Trophoblast cell (in vitro differentiated cells and primary cell): ENCODE data around the gene CSMD2.
A peak's percentile ranks its signal among the peaks of the same experiment; 100 is the strongest.

Source experiments
- DNase-seq, 2 donors: peaks; one replicate each; pipeline ENCODE4 v3.0.0-alpha.2; 2016
- H2AFZ ChIP-seq: 2 replicates; pipeline ENCODE4 v1.6.1; 2013; ENCODE audit warnings: low read length, moderate library complexity, mild to moderate bottlenecking; ENCODE audit not compliant: insufficient read depth, poor library complexity
- H2AK5ac ChIP-seq: 2 replicates; pipeline ENCODE4 v1.6.1; 2013; ENCODE audit warnings: mild to moderate bottlenecking, low read length
- H2BK120ac ChIP-seq: 2 replicates; pipeline ENCODE4 v1.6.1; 2013; ENCODE audit warnings: low read length, mild to moderate bottlenecking, moderate library complexity; ENCODE audit not compliant: insufficient read depth, poor library complexity
- H2BK12ac ChIP-seq: 2 replicates; pipeline ENCODE4 v1.6.1; 2013; ENCODE audit warnings: mild to moderate bottlenecking, low read length, moderate library complexity
- H2BK5ac ChIP-seq: 2 replicates; pipeline ENCODE4 v1.6.1; 2013; ENCODE audit warnings: low read length, low read depth, moderate library complexity, mild to moderate bottlenecking; ENCODE audit not compliant: poor library complexity
- H3K14ac ChIP-seq: 2 replicates; pipeline ENCODE4 v1.6.1; 2013; ENCODE audit warnings: mild to moderate bottlenecking, low read length
- H3K18ac ChIP-seq: 2 replicates; pipeline ENCODE4 v1.6.1; 2013; ENCODE audit warnings: mild to moderate bottlenecking, low read length
- H3K23ac ChIP-seq: 2 replicates; pipeline ENCODE4 v1.6.1; 2013; ENCODE audit warnings: low read length
- H3K27ac ChIP-seq: 2 replicates; pipeline ENCODE4 v1.5.1; 2013; ENCODE audit warnings: low read depth, mild to moderate bottlenecking, inconsistent platforms, low read length, moderate library complexity
- H3K27me3 ChIP-seq: 2 replicates; pipeline ENCODE4 v1.6.1; 2013; ENCODE audit warnings: inconsistent platforms, mild to moderate bottlenecking, low read length, moderate library complexity; ENCODE audit not compliant: insufficient read depth
- H3K36me3 ChIP-seq, 2 experiments: 1 replicate in 1 of 2; 2 replicates in 1 of 2; pipeline ENCODE4 v1.6.1; 2013; ENCODE audit warnings: low read length in 2 of 2, mild to moderate bottlenecking in 2 of 2, moderate library complexity in 1 of 2; ENCODE audit not compliant: insufficient read depth in 2 of 2, control insufficient read depth in 1 of 2
- H3K4ac ChIP-seq: 2 replicates; pipeline ENCODE4 v1.6.1; 2013; ENCODE audit warnings: low read depth, mild to moderate bottlenecking, low read length, moderate library complexity
- H3K4me1 ChIP-seq, 2 experiments: 1 replicate in 1 of 2; 2 replicates in 1 of 2; pipeline ENCODE4 v1.6.1; 2013; ENCODE audit warnings: low read length in 2 of 2, mild to moderate bottlenecking in 2 of 2, moderate library complexity in 1 of 2; ENCODE audit not compliant: insufficient read depth in 2 of 2, control insufficient read depth in 1 of 2
- H3K4me2 ChIP-seq: 2 replicates; pipeline ENCODE4 v1.6.1; 2013; ENCODE audit warnings: inconsistent platforms, mild to moderate bottlenecking, low read length, moderate library complexity
- H3K4me3 ChIP-seq: 2 replicates; pipeline ENCODE4 v1.5.1; 2013; ENCODE audit warnings: mild to moderate bottlenecking, low read depth, low read length, inconsistent platforms
- H3K79me1 ChIP-seq: one replicate; pipeline ENCODE4 v1.6.1; 2013; ENCODE audit warnings: low read length
- H3K79me2 ChIP-seq: 2 replicates; pipeline ENCODE4 v1.6.1; 2013; ENCODE audit warnings: low read length, mild to moderate bottlenecking; ENCODE audit not compliant: control insufficient read depth, insufficient read depth, poor library complexity
- H3K9ac ChIP-seq: 2 replicates; pipeline ENCODE4 v1.6.1; 2013; ENCODE audit warnings: mild to moderate bottlenecking, low read length
- H3K9me3 ChIP-seq: 2 replicates; pipeline ENCODE4 v1.6.1; 2013; ENCODE audit warnings: low read depth, mild to moderate bottlenecking, control low read depth, inconsistent platforms, low read length; ENCODE audit not compliant: insufficient read depth
- H4K12ac ChIP-seq: 2 replicates; pipeline ENCODE4 v1.6.1; 2013; ENCODE audit warnings: low read depth, mild to moderate bottlenecking, low read length, moderate library complexity
- H4K8ac ChIP-seq: 2 replicates; pipeline ENCODE4 v1.6.1; 2013; ENCODE audit warnings: low read depth, mild to moderate bottlenecking, low read length, moderate library complexity
- H4K91ac ChIP-seq: one replicate; pipeline ENCODE4 v1.6.1; 2013; ENCODE audit warnings: low read depth, mild to moderate bottlenecking, low read length, moderate library complexity
- WGBS: extraction: QIAGEN DNeasy Blood & Tissue Kit; methylation state at CpG from one replicate; pipeline ENCODE4 v1.1.7; 2013; ENCODE audit warnings: missing lambda C conversion rate; ENCODE audit not compliant: insufficient read length, insufficient coverage; ENCODE audit errors: extremely low coverage; 5-methylcytosine and 5-hydroxymethylcytosine counted together

CSMD2 gene

GRCh38 chr1:33516891-33517567 lies 648.0 kb downstream of the CSMD2 start:
- H3K9me3 ChIP-seq: peaks cover 2% of the 10 kb centered on the region
- H3K23ac ChIP-seq: no peak overlapping the region
- H3K4me1 ChIP-seq: no peaks in the 10 kb centered on the region
- H3K79me2 ChIP-seq: no peaks in the 10 kb centered on the region
- H3K4ac ChIP-seq: no peak overlapping the region
- no peak overlapping the region for H3K27ac ChIP-seq
- WGBS: no CpG with 5 or more reads among the region's 8 CpGs
- H4K12ac ChIP-seq: no peak overlapping the region
- no peak overlapping the region for H3K9ac ChIP-seq
- no peak overlapping the region for H3K18ac ChIP-seq
- H3K79me1 ChIP-seq: no peaks in the 10 kb centered on the region
- no peak overlapping the region for H2BK120ac ChIP-seq
- H2AK5ac ChIP-seq: no peak overlapping the region
- H3K14ac ChIP-seq: no peak overlapping the region
- H2BK12ac ChIP-seq: no peak overlapping the region
- H3K27me3 ChIP-seq: no peaks in the 10 kb centered on the region
- H3K36me3 ChIP-seq: no peaks in the 10 kb centered on the region
- H3K4me2 ChIP-seq: no peak overlapping the region
- no peak overlapping the region for H4K91ac ChIP-seq
- DNase-seq: no peak
- H3K4me3 ChIP-seq: no peak overlapping the region
- H4K8ac ChIP-seq: no peak overlapping the region
- no peak overlapping the region for H2AFZ ChIP-seq
- H2BK5ac ChIP-seq: no peak overlapping the region

- Histone ChIP-seq H2BK5ac (no peak overlapping the region), H3K4me2 (no peak overlapping the region), H3K9me3 (peaks cover 2% of the 10 kb centered on the region), H4K91ac (no peak overlapping the region), H3K4me3 (no peak overlapping the region), H3K79me2 (no peaks in the 10 kb centered on the region), H3K27me3 (no peaks in the 10 kb centered on the region), H3K9ac (no peak overlapping the region), H3K36me3 (no peaks in the 10 kb centered on the region), H4K12ac (no peak overlapping the region), H2AK5ac (no peak overlapping the region), H3K79me1 (no peaks in the 10 kb centered on the region), H3K27ac (no peak overlapping the region), H2BK12ac (no peak overlapping the region), H3K4ac (no peak overlapping the region), H2AFZ (no peak overlapping the region), H4K8ac (no peak overlapping the region), H2BK120ac (no peak overlapping the region), H3K14ac (no peak overlapping the region), H3K18ac (no peak overlapping the region), H3K4me1 (no peaks in the 10 kb centered on the region), H3K23ac (no peak overlapping the region)
- DNase-seq: peak in 1 of 2 donors; percentile 36
- no CpG with 5 or more reads among the region's 9 CpGs for WGBS
Observed at GRCh38 chr1:33516428-33516827, 648.6 kb downstream of the CSMD2 start.

GRCh38 chr1:33515607-33516006 lies 649.4 kb downstream of the CSMD2 start:
- H3K4ac ChIP-seq: no peak overlapping the region
- H3K79me2 ChIP-seq: no peaks in the 10 kb centered on the region
- H3K4me2 ChIP-seq: no peak overlapping the region
- no peak overlapping the region for H3K23ac ChIP-seq
- H3K4me1 ChIP-seq: no peaks in the 10 kb centered on the region
- DNase-seq: no peak
- peaks cover 2% of the 10 kb centered on the region for H3K9me3 ChIP-seq
- no peak overlapping the region for H4K8ac ChIP-seq
- H2BK12ac ChIP-seq: no peak overlapping the region
- H2BK5ac ChIP-seq: no peak overlapping the region
- no peak overlapping the region for H3K9ac ChIP-seq
- H4K12ac ChIP-seq: no peak overlapping the region
- no peak overlapping the region for H2BK120ac ChIP-seq
- no peak overlapping the region for H3K4me3 ChIP-seq
- no peaks in the 10 kb centered on the region for H3K36me3 ChIP-seq
- no peaks in the 10 kb centered on the region for H3K79me1 ChIP-seq
- WGBS: no CpG with 5 or more reads among the region's 2 CpGs
- H2AFZ ChIP-seq: no peak overlapping the region
- H3K27ac ChIP-seq: no peak overlapping the region
- H3K18ac ChIP-seq: no peak overlapping the region
- H3K14ac ChIP-seq: no peak overlapping the region
- H2AK5ac ChIP-seq: no peak overlapping the region
- no peaks in the 10 kb centered on the region for H3K27me3 ChIP-seq
- no peak overlapping the region for H4K91ac ChIP-seq

GRCh38 chr1:33515112-33515511 lies 649.9 kb downstream of the CSMD2 start:
- no peaks in the 10 kb centered on the region for H3K79me1 ChIP-seq
- H2BK120ac ChIP-seq: no peak overlapping the region
- no peak overlapping the region for H4K91ac ChIP-seq
- H3K27me3 ChIP-seq: no peaks in the 10 kb centered on the region
- H2AK5ac ChIP-seq: no peak overlapping the region
- no peak overlapping the region for H3K9ac ChIP-seq
- H3K4me2 ChIP-seq: no peak overlapping the region
- no peak overlapping the region for H4K8ac ChIP-seq
- no peak overlapping the region for H3K14ac ChIP-seq
- no peak overlapping the region for H2BK5ac ChIP-seq
- H3K4me1 ChIP-seq: no peaks in the 10 kb centered on the region
- DNase-seq: no peak
- H3K23ac ChIP-seq: no peak overlapping the region
- no peak overlapping the region for H3K4me3 ChIP-seq
- WGBS: no CpG with 5 or more reads among the region's 8 CpGs
- H2AFZ ChIP-seq: no peak overlapping the region
- no peaks in the 10 kb centered on the region for H3K79me2 ChIP-seq
- H3K4ac ChIP-seq: no peak overlapping the region
- H3K27ac ChIP-seq: no peak overlapping the region
- H2BK12ac ChIP-seq: no peak overlapping the region
- no peak overlapping the region for H3K18ac ChIP-seq
- H4K12ac ChIP-seq: no peak overlapping the region
- H3K36me3 ChIP-seq: no peaks in the 10 kb centered on the region
- peaks cover 2% of the 10 kb centered on the region for H3K9me3 ChIP-seq
